ENCODE measurements around the gene PHLPP1.
A peak's percentile ranks its signal among the peaks of the same experiment; 100 is the strongest.
"Not testable (repeated sequence)": the region's sequence is repeated elsewhere in the genome, so short reads cannot be mapped to it uniquely, and the experiment has no call there.

The PHLPP1 gene

GRCh38 chr18:62717169-62717924, 2.0 kb downstream of the PHLPP1 start:
- peak; percentile 77 for DNase-seq (ENCODE audit: low spot score)

- no peak for DNase-seq (ENCODE audit: low spot score)
Observed at GRCh38 chr18:62717925-62718800, 2.8 kb downstream of the PHLPP1 start.

GRCh38 chr18:62720048-62720447, 4.7 kb downstream of the PHLPP1 start:
- no peak for DNase-seq (ENCODE audit: low spot score)

- no peak for DNase-seq (ENCODE audit: low spot score)
Observed at GRCh38 chr18:62720766-62721613, 5.6 kb downstream of the PHLPP1 start.

DNA sequence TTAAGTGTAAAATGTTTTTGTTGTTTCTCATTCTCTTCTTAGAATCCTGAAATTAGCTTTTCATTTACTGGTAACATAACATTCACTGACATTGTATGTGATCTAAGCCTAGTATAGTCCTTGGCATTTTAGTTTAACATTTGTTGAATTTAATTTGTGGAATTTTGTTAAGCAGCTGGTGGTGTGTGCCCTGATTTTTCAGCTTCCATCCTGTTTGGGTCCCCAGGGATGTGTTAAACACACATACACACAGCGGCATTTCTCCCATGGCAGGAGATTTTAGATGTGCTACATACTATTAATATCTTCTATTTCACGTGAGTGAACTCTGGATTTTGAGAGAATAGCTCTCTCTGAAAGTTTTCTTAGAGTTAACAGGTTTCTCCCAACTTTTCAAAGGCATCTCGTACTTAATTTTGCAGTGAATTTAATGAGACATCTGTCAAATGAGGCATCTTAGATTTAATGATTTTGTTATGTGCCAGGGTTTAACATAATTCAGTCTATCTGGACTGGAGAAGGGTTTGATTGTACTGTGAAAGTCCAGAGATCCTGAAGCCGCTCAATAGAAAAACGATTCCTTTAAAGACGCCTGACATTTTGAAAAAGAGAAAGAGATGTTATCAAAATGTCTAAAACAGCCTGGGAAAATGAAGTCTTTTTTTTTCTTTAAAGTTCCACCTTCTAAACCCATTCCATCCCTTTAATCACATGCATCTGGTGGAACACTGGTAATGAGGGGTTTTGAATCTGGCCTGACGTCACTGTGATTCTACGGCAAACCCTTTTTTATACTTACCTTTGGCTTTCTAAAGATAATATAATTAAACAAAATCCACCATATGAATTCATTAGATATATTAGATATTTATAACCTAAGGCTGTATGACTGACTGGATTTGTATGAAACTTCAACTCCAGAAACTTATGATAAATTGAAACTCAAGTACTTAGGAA, 6.8 kb downstream of the PHLPP1 start:
- DNase-seq (ENCODE audit: low spot score) = no peak

GRCh38 chr18:62723666-62724281, 8.4 kb downstream of the PHLPP1 start:
- DNase-seq (ENCODE audit: low spot score) = no peak

DNA sequence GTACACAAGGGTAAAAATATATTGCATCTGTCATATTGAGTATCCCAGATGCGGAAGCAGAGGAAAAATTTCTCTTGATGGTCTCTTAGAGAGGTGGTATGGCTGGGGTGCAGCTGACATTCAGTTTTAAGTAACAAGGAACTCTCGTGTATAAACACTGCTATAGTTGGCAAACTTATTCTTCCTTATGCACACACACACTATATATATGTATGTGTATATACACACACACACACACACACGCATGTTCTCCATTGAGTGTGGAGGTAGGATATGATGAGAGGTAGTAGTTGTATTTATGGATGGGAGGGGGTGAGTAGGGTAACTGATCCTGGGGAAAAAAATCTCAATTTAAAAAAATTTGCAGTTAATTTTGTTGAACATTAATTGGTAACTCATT, 10.6 kb downstream of the PHLPP1 start:
- DNase-seq (ENCODE audit: low spot score) = no peak

- DNase-seq (ENCODE audit: low spot score) = no peak
Observed at GRCh38 chr18:62728254-62728653, 12.9 kb downstream of the PHLPP1 start.

- DNase-seq (ENCODE audit: low spot score) = no peak
Observed at GRCh38 chr18:62729487-62730386, 14.4 kb downstream of the PHLPP1 start.

DNA sequence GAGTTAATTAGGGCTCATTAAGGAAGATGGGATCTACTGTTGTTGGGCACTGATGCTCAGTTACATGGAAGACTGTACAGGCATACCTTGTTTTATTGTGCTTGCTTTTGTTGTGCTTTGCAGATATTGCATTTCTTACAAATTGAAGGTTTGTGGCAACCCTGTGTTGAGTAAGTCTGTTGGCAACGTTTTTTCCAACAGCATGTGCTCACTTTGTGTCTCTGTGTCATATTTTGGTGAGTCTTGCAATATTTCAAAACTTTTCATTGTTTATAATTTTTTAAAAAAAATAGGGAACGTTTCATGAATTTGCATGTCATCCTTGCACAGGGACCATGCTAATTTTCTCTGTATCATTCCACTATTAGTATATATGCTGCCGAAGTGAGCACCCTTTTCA, 15.6 kb downstream of the PHLPP1 start:
- no peak for DNase-seq (ENCODE audit: low spot score)

DNA sequence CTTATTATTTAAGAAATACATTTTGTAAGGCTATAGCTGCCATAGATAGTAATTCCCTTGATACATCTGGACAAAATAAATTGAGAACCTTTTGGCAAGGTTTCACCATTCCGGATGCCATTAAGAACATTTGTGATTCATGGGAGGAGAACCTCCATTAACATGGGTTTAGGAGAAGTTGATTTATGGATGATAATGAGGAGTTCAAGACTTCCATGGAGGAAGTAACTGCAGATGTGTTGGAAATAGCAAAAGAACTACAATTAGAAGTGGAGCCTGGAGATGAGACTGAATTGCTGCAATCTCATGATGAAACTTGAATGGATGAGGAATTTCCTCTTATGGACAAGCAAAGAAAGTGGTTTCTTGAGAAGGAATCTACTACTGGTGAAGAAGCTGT, 17.3 kb downstream of the PHLPP1 start:
- no peak for DNase-seq (ENCODE audit: low spot score)

- no peak for DNase-seq (ENCODE audit: low spot score)
Observed at GRCh38 chr18:62734290-62734689, 18.9 kb downstream of the PHLPP1 start.

DNA sequence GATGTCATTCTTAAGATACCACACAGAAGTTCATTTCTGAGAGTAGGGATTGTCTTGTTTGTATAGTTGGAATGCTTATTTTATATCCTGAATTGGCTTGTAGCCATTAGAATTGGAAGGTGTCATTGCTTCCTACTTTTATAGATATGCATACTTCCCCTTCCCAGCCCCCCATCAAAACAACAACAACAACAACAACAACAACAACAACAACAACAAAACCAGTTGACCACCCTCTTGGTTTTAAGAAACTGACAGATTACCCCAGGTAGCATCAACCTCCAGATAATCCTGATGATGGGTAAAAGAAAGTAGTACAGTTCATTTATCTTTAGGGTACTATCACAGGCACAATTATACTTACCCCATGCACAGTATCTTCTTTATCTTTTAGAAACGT, 20.0 kb downstream of the PHLPP1 start:
- no peak for DNase-seq (ENCODE audit: low spot score)

DNA sequence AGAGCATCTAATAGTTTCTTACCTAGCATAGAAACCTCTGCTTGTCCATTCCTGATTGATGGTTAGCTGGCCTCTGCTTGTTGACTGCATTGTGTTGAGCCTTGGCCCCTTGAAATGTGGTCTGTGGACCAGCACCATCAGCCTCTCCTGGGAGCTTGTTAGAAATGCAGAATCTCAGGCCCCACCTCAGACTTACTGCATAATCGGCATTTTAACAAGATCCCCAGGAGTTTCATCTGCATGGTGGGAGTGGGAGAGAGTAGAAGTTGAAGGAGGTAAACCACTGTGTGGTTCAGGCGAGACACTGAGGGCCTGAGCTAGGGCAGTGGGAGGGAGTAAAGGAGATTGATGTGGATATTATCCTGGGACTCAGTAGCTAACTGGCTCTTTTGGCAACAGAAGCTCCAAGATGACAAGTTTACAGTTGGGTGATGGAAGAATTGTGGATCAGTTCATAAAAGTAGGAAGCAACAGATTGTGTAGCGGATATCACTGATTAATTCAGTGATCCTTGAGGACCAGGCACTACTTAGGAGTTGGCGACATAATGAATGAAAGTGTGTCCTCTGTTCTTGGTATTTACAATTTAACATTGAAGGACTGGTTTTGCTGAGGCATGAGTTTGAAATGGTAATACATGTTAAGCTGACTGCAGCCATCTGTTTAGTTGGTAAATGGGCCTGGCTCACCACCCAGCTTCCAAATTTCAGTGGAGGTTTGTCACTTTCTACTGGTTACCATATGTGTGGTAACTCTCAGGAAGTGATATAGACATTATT, 20.9 kb downstream of the PHLPP1 start:
- DNase-seq (ENCODE audit: low spot score) = no peak

DNA sequence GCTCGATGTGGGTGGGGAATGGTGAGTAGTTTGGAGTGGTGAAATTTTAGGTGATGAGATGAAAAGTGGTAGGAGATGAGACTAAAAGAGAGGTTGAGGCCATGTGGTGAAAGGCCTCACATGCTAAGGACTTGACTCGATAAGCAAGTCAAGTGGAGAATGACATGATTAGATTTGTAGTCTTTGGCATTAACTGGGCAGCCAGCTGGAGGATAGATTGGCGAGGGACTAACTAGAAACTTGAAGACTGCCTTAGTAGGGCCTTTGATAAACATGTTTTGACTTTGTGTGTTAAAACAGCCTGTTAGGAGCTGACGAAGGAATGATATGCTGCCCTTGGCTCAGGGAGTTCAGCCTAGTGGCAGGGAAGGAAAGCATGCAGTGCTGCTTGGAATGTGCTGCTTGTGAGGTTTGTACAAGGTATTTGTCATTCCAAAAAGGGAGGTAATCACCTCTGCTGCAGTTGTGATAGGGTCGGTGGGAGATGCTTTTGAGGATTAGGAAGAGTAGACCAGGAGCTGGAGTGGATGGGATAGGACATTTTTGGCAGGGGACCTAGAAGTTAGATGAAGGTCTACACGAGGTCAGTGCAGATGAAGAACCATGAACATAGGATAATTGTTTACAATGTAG, 22.0 kb downstream of the PHLPP1 start:
- no peak for DNase-seq (ENCODE audit: low spot score)

- no peak for DNase-seq (ENCODE audit: low spot score)
Observed at GRCh38 chr18:62738639-62739038, 23.3 kb downstream of the PHLPP1 start.

DNA sequence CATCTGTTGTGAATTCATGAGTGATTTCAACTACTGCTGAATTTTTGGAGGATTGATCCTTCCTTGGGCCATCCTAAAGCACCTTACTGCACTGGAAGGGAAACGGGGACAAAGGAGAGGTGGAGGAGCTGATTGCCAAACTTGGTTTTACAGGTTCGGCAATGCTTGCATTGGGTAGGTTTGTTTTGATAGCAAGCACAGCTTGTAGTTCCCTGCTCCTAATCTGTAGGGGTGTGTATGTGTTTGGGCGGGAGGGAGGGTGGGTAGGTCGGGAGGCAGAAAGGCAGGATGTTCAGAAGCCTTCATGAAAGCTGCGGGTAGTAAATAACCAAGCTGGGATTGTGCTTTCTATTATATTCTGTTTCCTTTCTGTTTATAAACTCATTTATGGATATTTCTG, 24.6 kb downstream of the PHLPP1 start:
- DNase-seq (ENCODE audit: low spot score) = no peak

GRCh38 chr18:62740650-62741049, 25.3 kb downstream of the PHLPP1 start:
- DNase-seq (ENCODE audit: low spot score) = not testable (repeated sequence)

Measured in putamen (tissue), 1 donor.